ENCODE measurements around the gene RNF157. TPM values are rescaled to one million over a fixed set of nuclear protein-coding genes. Genes with fewer than 3 reads are reported as not detected.

RNF157 gene
- total RNA-seq, 4 donors from 2014 or later: 0.85 to 3.4 (median 1.3) TPM

- TF ChIP-seq POLR2A (IDR thresholded peaks at IDR 0.05) (no peak), EP300 (IDR thresholded peaks at IDR 0.05) (no peak), POLR2AphosphoS5 (IDR thresholded peaks at IDR 0.05) (no peak), CTCF (IDR thresholded peaks at IDR 0.05) (no peak)
- Histone ChIP-seq H3K9me3 (no peaks in the 10 kb centered on the region), H3K4me3 (no peak overlapping the region), H3K36me3 (no peaks in the 10 kb centered on the region), H3K27ac (no peak overlapping the region), H3K4me1 (peaks cover 42% of the 10 kb centered on the region), H3K27me3 (peaks cover 36% of the 10 kb centered on the region)
- WGBS: 69% methylated on average over 10 of the region's 10 CpGs
- DNase-seq (ENCODE audit: low spot score in 2 of 2): peak in 1 of 2 donors; percentile 51
Measured at GRCh38 chr17:76142039-76142584, 98.2 kb downstream of the RNF157 start.

GRCh38 chr17:76141212-76142038, 98.9 kb downstream of the RNF157 start, which contains the start of gene FOXJ1:
TSS of gene FOXJ1 (minus strand) at chr17:76141245. CDS start at chr17:76140395, 850 bp downstream.
- peaks cover 42% of the 10 kb centered on the region for H3K4me1 ChIP-seq
- H3K9me3 ChIP-seq: no peaks in the 10 kb centered on the region
- H3K27ac ChIP-seq: no peak within 1 kb of the TSS
- H3K36me3 ChIP-seq: no peaks in the 10 kb centered on the region
- peak in 1 of 2 donors; percentile 88 for DNase-seq (ENCODE audit: low spot score in 2 of 2)
- H3K4me3 ChIP-seq: peak within 1 kb of the TSS; percentile 53
- peaks cover 42% of the 10 kb centered on the region for H3K27me3 ChIP-seq
- TF ChIP-seq EP300 (IDR thresholded peaks at IDR 0.05) (no peak), CTCF (IDR thresholded peaks at IDR 0.05) (no peak), POLR2AphosphoS5 (IDR thresholded peaks at IDR 0.05) (no peak), POLR2A (IDR thresholded peaks at IDR 0.05) (no peak)
- 7% methylated on average over 47 of the region's 59 CpGs for WGBS

DNA sequence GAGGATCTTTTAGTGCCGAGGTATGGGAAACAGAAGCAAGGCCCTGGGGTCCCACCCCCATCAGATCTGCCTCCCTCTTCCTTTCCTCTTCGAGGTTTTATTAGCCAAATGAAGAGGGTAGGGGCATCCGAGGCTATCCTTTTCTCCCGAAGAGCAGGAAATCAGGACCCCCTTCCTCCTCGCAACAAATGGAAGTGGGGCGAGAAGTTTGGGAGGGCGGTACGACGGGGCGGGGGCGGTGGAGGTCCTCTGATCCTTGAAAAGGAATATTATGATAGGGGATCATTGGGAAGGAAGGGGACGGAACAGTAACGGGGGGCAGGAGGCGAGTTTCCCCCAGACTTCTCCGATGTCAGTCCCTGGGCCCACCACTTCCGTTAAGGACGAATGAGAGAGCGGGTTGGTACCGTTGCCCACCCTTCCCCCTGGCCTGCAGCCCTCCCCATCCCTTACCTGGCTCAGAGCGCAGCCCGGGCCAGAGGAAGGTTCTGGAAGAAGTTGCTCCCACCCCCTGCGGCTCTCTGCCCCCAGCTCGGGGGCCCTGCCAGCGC, 99.6 kb downstream of the RNF157 start:
- H3K9me3 ChIP-seq: no peaks in the 10 kb centered on the region
- peak overlapping the region; percentile 53 for H3K4me3 ChIP-seq
- TF ChIP-seq POLR2A (IDR thresholded peaks at IDR 0.05) (no peak), EP300 (IDR thresholded peaks at IDR 0.05) (no peak), POLR2AphosphoS5 (IDR thresholded peaks at IDR 0.05) (no peak), CTCF (IDR thresholded peaks at IDR 0.05) (no peak)
- WGBS: 3% methylated on average over 17 of the region's 24 CpGs
- H3K36me3 ChIP-seq: no peaks in the 10 kb centered on the region
- H3K27ac ChIP-seq: no peak overlapping the region
- H3K27me3 ChIP-seq: peaks cover 43% of the 10 kb centered on the region
- peaks cover 42% of the 10 kb centered on the region for H3K4me1 ChIP-seq
- DNase-seq (ENCODE audit: low spot score in 2 of 2): no peak

- TF ChIP-seq EP300 (IDR thresholded peaks at IDR 0.05) (no peak), POLR2AphosphoS5 (IDR thresholded peaks at IDR 0.05) (no peak), POLR2A (IDR thresholded peaks at IDR 0.05) (no peak), CTCF (IDR thresholded peaks at IDR 0.05) (no peak)
- H3K36me3 ChIP-seq: no peaks in the 10 kb centered on the region
- no peak for DNase-seq (ENCODE audit: low spot score in 2 of 2)
- H3K9me3 ChIP-seq: no peaks in the 10 kb centered on the region
- peaks cover 50% of the 10 kb centered on the region for H3K27me3 ChIP-seq
- 20% methylated on average over 20 of the region's 78 CpGs for WGBS
- H3K4me3 ChIP-seq: peak overlapping the region; percentile 53
- H3K4me1 ChIP-seq: peaks cover 35% of the 10 kb centered on the region
- H3K27ac ChIP-seq: no peak overlapping the region
Measured at GRCh38 chr17:76139801-76140660, 100.3 kb downstream of the RNF157 start.
